Endodermal cell (in vitro differentiated cells): ENCODE measurements around the gene APOC3. TPM values are rescaled to one million over a fixed set of nuclear protein-coding genes. Genes with fewer than 3 reads are reported as not detected.

Experiments used
- DNase-seq: peaks from one replicate; pipeline ENCODE4 v3.0.0-alpha.2; 2017
- H3K27ac ChIP-seq: 2 replicates; pipeline ENCODE4 v1.5.1; 2013; ENCODE audit warnings: mild to moderate bottlenecking, low read depth, low read length, moderate library complexity
- H3K27me3 ChIP-seq: 2 replicates; pipeline ENCODE4 v1.6.1; 2013; ENCODE audit warnings: mild to moderate bottlenecking, low read length, moderate library complexity; ENCODE audit not compliant: insufficient read depth, control insufficient read depth, poor library complexity, severe bottlenecking
- H3K36me3 ChIP-seq: 2 replicates; pipeline ENCODE4 v1.7.0; 2013; ENCODE audit warnings: mild to moderate bottlenecking, low read length, moderate library complexity; ENCODE audit not compliant: control insufficient read depth, insufficient read depth
- H3K4me1 ChIP-seq: one replicate; pipeline ENCODE4 v1.7.0; 2013; ENCODE audit warnings: low read length; ENCODE audit not compliant: control insufficient read depth, insufficient read depth
- H3K4me3 ChIP-seq: 2 replicates; pipeline ENCODE4 v1.5.1; 2013; ENCODE audit warnings: mild to moderate bottlenecking, low read length, moderate library complexity
- H3K9ac ChIP-seq: 2 replicates; pipeline ENCODE4 v1.6.1; 2013; ENCODE audit warnings: mild to moderate bottlenecking, low read length, moderate library complexity; ENCODE audit not compliant: poor library complexity, severe bottlenecking; ENCODE audit errors: extremely low read depth
- H3K9me3 ChIP-seq: 2 replicates; pipeline ENCODE4 v1.6.1; 2013; ENCODE audit warnings: mild to moderate bottlenecking, low read length, moderate library complexity; ENCODE audit not compliant: control insufficient read depth
- H3K27ac Mint-ChIP-seq: 2 replicates; pipeline ENCODE4 v1.8.0; 2020; ENCODE audit warnings: mixed read lengths
- H3K27me3 Mint-ChIP-seq: 2 replicates; pipeline ENCODE4 v1.8.0; 2021; ENCODE audit warnings: mild to moderate bottlenecking, mixed read lengths; ENCODE audit not compliant: insufficient read depth
- H3K36me3 Mint-ChIP-seq: 2 replicates; pipeline ENCODE4 v1.8.0; 2020; ENCODE audit warnings: low read depth, mixed read lengths
- H3K4me1 Mint-ChIP-seq: 2 replicates; pipeline ENCODE4 v1.8.0; 2020; ENCODE audit warnings: mixed read lengths
- H3K4me3 Mint-ChIP-seq: 2 replicates; pipeline ENCODE4 v1.8.0; 2020; ENCODE audit warnings: mild to moderate bottlenecking, moderate library complexity, mixed read lengths
- H3K9me3 Mint-ChIP-seq: 2 replicates; pipeline ENCODE4 v1.8.0; 2020; ENCODE audit warnings: mild to moderate bottlenecking, mixed read lengths
- WGBS, 2 experiments: methylation state at CpG; one replicate each; pipeline versions ENCODE4 v1.1.5 to v1.1.7; 2013; ENCODE audit warnings: missing lambda C conversion rate in 2 of 2, mixed read lengths in 1 of 2; ENCODE audit not compliant: insufficient coverage in 1 of 2, insufficient read length in 1 of 2; 5-methylcytosine and 5-hydroxymethylcytosine counted together
- total RNA-seq, 2 donors: library from RNA; stranded (reverse); fragmentation: NEBNext Ultra II Directional in 1 of 2; extraction: Animal tissue kit (Norgen Biotek cat#: 25700) in 1 of 2; gene quantifications; 2 replicates in 1 of 2; 3 replicates in 1 of 2; pipeline ENCODE4 v1.2.1, GENCODE V29; 2021
- TF ChIP-seq, protein P1 (sequence below): fragments of 200-600 bp; sonication (generic); conservative IDR thresholded peaks from 2 replicates; pipeline ENCODE4 v1.5.0; 2021; ENCODE audit warnings: antibody characterized with exemption, mild to moderate bottlenecking

Gene APOC3
- total RNA-seq, 2 donors from 2014 or later, result not detected

DNA sequence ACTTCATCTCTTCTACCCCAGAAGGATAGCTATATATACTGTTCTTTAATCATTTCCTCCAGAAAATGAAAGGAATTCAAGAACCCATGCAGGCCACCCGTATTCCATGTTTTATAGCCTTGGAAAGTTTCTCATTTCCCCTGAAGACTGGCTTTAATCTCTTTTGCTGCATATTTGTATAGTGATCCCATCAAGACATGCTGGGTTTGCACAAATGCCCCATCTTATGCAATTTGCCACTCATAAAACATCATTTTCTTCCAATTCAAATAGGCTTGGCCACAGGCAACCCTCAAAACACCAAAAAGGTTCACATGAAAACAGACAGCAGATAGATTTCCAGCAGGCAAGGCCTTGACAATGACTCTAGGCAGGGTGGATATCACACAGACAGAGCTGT, 36.0 kb downstream of the APOC3 start:
- WGBS, 2 experiments, result 97 to 100% methylated on average over 1 of the region's 1 CpG
- DNase-seq, result no peak
- H3K36me3 Mint-ChIP-seq, result peaks cover 63% of the 10 kb centered on the region

DNA sequence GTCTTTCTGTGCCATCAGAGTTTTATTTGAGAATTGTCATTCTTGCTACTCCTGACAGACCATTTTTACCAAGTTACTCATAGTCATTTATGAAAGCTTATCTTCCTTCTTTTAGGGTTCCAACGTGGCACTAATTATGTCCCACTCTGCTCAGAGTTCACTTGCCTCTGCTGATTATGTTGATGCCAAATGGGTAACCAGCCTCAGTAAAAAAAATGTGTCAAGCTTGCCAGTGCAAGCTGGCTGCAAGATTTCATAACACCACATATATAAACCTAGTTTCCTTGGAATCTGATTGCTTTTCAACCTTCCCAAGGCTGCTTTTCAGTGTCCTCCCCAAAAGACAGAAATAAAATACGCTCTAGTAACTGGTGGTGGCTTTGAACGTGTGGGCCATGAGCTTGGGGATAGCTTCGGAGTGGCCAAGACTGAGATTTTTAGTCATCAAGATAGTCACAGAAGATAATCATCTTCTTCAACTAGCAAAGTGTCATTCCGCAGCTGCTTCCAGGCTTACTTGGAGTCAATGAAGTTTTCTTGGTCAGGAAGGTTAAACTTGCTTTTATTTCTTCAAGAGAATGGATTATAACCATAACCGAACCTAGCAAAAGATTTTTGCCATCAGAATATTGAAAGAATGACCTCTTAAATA, 37.2 kb downstream of the APOC3 start:
- no peak overlapping the region for H3K27ac Mint-ChIP-seq
- H3K27ac ChIP-seq, result no peak overlapping the region
- H3K9me3 ChIP-seq, result no peaks in the 10 kb centered on the region
- no peaks in the 10 kb centered on the region for H3K27me3 ChIP-seq
- H3K4me3 ChIP-seq, result no peak overlapping the region
- no peak overlapping the region for H3K9ac ChIP-seq
- no peak overlapping the region for H3K4me3 Mint-ChIP-seq
- TF ChIP-seq, protein P1, sequence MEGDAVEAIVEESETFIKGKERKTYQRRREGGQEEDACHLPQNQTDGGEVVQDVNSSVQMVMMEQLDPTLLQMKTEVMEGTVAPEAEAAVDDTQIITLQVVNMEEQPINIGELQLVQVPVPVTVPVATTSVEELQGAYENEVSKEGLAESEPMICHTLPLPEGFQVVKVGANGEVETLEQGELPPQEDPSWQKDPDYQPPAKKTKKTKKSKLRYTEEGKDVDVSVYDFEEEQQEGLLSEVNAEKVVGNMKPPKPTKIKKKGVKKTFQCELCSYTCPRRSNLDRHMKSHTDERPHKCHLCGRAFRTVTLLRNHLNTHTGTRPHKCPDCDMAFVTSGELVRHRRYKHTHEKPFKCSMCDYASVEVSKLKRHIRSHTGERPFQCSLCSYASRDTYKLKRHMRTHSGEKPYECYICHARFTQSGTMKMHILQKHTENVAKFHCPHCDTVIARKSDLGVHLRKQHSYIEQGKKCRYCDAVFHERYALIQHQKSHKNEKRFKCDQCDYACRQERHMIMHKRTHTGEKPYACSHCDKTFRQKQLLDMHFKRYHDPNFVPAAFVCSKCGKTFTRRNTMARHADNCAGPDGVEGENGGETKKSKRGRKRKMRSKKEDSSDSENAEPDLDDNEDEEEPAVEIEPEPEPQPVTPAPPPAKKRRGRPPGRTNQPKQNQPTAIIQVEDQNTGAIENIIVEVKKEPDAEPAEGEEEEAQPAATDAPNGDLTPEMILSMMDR, result no peak
- 91 to 94% methylated on average over 6 of the region's 6 CpGs for WGBS, 2 experiments
- H3K4me1 ChIP-seq, result no peaks in the 10 kb centered on the region
- no peak for DNase-seq
- peaks cover 60% of the 10 kb centered on the region for H3K36me3 Mint-ChIP-seq
- no peaks in the 10 kb centered on the region for H3K27me3 Mint-ChIP-seq
- peaks cover 87% of the 10 kb centered on the region for H3K36me3 ChIP-seq
- no peaks in the 10 kb centered on the region for H3K4me1 Mint-ChIP-seq
- H3K9me3 Mint-ChIP-seq, result no peaks in the 10 kb centered on the region

More for the DNA sequence above, 36.0 kb downstream of the APOC3 start:
- Histone ChIP-seq H3K4me1 (no peaks in the 10 kb centered on the region), H3K9me3 (no peaks in the 10 kb centered on the region), H3K36me3 (peaks cover 87% of the 10 kb centered on the region), H3K9ac (no peak overlapping the region), H3K27me3 (no peaks in the 10 kb centered on the region), H3K27ac (no peak overlapping the region), H3K4me3 (no peak overlapping the region)
- no peaks in the 10 kb centered on the region for H3K27me3 Mint-ChIP-seq
- no peaks in the 10 kb centered on the region for H3K4me1 Mint-ChIP-seq
- H3K4me3 Mint-ChIP-seq, result no peak overlapping the region
- TF ChIP-seq, protein P1, result no peak
- H3K27ac Mint-ChIP-seq, result no peak overlapping the region
- H3K9me3 Mint-ChIP-seq, result no peaks in the 10 kb centered on the region

DNA sequence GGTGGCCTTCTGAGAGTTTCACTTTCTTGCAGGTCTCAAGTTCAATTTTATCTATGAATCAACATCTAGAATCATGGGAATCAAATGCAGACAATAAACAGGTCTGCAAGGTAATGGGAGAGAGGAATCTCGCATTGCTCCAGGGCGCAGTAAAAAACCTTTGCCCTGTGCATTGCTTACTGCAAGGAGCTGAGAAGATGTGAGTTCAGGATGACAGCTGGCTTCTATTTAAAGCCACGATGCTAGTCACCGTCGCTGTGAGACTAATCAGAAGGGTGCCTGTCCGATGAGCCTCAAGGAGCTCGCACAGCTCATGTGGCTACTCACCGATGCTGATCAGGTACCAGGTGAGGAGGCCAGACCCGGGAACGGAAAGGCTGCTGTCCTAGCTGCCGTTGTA, 37.9 kb downstream of the APOC3 start:
- TF ChIP-seq, protein P1, result no peak
- Histone ChIP-seq H3K36me3 (peaks cover 88% of the 10 kb centered on the region), H3K27me3 (no peaks in the 10 kb centered on the region), H3K9me3 (no peaks in the 10 kb centered on the region), H3K4me1 (no peaks in the 10 kb centered on the region), H3K4me3 (no peak overlapping the region), H3K27ac (no peak overlapping the region), H3K9ac (no peak overlapping the region)
- Mint-ChIP-seq H3K27me3 (no peaks in the 10 kb centered on the region), H3K9me3 (no peaks in the 10 kb centered on the region), H3K4me1 (no peaks in the 10 kb centered on the region), H3K4me3 (no peak overlapping the region), H3K27ac (no peak overlapping the region), H3K36me3 (peaks cover 63% of the 10 kb centered on the region)
- DNase-seq, result no peak
- WGBS, 2 experiments, result 94 to 98% methylated on average over 11 of the region's 11 CpGs
